ENCODE measurements around the gene AMMECR1.

The AMMECR1 gene

DNA sequence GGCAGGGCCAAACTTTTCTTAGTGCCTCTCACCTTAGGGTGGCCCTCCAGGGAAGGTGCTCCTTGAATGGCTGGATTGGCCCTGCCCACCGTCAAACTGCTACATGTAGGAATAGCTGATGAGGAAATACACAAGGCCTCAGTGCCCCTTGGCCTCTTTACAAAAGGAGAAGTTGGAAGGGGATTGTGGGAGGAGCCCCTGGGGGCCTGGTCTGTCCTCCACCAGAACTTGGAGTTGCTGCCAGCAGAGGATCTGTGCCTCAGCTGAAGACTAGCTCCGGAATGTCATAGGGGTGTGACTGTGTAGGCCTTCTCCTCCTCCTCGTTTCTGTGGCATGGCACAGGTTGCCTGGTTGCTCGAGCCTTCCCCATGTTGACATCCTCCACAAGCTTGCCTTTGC lies 142.7 kb downstream of the AMMECR1 start:
- TF ChIP-seq, protein P1, sequence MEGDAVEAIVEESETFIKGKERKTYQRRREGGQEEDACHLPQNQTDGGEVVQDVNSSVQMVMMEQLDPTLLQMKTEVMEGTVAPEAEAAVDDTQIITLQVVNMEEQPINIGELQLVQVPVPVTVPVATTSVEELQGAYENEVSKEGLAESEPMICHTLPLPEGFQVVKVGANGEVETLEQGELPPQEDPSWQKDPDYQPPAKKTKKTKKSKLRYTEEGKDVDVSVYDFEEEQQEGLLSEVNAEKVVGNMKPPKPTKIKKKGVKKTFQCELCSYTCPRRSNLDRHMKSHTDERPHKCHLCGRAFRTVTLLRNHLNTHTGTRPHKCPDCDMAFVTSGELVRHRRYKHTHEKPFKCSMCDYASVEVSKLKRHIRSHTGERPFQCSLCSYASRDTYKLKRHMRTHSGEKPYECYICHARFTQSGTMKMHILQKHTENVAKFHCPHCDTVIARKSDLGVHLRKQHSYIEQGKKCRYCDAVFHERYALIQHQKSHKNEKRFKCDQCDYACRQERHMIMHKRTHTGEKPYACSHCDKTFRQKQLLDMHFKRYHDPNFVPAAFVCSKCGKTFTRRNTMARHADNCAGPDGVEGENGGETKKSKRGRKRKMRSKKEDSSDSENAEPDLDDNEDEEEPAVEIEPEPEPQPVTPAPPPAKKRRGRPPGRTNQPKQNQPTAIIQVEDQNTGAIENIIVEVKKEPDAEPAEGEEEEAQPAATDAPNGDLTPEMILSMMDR (conservative IDR thresholded peaks at IDR 0.05; ENCODE audit: low read depth, low read length): no peak
- no peak overlapping the region for H3K4me3 ChIP-seq (ENCODE audit: low read length)
- no peak for DNase-seq (ENCODE audit: low read depth)

DNA sequence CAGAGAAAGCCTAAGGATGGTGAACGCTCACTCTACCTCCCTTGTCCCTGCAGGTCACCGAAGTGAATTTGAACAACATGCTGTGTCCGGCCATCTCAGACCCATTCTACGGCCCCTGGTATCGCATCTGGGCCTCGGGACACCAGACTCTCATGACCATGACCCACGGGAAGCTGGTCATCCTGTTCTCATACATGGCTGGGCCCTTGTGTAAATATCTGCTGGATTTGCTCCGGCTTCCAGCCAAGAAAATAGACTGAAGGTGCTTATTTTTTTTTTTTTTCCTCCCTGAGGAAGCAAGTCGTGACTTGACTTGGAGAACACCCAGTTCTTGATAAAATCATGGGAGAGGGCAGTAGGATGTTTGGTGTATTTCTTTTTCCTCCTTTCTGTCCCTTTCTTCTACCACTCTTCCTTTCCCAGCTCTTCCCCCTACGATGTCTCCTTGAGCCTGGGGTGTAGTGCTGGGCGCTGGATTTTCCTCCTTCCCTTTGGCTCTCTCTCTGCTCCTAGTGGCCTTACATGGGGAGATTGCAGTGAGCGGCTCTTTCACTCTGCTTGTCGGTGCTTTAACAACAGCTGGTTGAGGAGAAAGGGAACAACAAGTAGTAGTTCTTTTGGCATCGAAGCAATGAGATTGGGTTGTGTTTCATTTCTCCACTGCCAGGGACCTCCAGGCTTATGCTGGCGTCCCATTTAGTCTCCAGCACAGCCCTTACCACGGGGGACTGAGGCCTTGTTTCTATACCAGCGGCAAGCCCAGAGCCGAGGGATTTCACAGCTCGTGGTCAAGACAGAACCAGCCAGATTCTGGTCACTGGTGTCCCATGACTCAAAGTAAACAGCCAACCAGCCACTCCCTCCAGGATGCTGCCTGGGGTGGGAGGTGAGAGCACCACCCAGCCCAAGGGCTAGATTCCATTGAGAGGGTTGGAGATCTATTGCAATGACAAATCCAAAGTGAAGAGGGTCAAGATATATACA lies 144.4 kb downstream of the AMMECR1 start:
- H3K4me3 ChIP-seq (ENCODE audit: low read length): no peak overlapping the region
- TF ChIP-seq, protein P1 (conservative IDR thresholded peaks at IDR 0.05; ENCODE audit: low read depth, low read length): no peak
- no peak for DNase-seq (ENCODE audit: low read depth)

DNA sequence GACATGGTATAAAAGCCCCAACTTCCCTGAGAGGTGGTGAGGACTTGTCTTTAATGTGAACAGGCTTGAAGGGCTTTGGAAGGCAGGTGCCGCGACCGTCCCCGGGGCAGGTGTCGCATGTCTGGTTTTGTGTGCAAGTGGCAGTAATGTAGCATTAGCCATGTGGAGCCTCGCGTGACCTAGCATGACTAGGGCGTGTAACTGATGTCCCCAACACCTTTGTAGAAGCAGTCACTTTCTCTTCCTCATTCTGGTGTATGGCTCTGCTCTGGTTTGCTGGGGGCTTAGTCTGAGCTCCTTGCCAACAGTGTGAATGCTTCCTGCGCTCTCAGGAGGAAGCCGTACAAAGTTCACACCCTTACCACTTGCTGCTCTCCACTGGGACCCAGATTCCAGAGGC lies 145.7 kb downstream of the AMMECR1 start:
- TF ChIP-seq, protein P1 (conservative IDR thresholded peaks at IDR 0.05; ENCODE audit: low read depth, low read length): no peak
- DNase-seq (ENCODE audit: low read depth): no peak

DNA sequence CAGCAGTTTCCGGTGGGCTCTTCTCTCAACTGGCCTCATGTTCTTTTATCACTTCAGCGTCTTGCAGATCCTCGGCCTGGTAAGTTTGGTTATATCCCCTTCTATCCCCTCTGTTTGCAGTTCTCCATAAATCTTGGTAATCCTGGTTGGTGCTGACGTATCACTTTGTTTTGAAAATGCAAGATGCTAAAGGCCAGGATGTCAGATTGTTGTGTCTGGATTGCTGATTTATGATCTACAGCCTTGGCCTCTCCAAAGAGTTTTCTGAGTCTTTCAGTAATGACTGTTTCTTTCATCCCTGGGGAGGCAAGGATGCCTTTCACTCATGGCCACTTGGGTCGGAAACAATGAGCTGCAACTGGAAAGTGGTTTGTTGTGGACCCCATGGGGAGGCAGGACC lies 146.4 kb downstream of the AMMECR1 start:
- no peak overlapping the region for H3K4me3 ChIP-seq (ENCODE audit: low read length)
- TF ChIP-seq, protein P1 (conservative IDR thresholded peaks at IDR 0.05; ENCODE audit: low read depth, low read length): no peak
- DNase-seq (ENCODE audit: low read depth): no peak

More for the DNA sequence above, 145.7 kb downstream of the AMMECR1 start:
- no peak overlapping the region for H3K4me3 ChIP-seq (ENCODE audit: low read length)

DNA sequence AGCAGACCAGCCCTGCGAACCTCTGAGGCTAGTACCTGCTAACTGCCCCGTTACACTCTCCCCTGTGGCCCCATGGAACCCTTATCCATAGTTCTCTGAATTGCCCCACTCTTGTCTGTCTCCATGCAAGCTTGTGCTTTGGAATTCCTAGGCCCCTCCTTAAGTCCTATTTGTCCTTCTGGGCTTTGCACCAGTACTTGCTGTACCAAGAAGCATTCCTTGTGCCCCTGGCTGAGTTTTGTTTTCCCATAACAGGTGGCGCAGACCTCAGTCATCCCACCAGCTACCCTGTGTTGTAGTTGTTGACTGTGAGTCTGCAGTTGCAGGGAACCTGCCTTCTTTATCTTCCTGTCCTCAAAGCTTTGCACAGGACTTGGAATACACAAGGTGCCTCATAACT lies 147.9 kb downstream of the AMMECR1 start:
- TF ChIP-seq, protein P1 (conservative IDR thresholded peaks at IDR 0.05; ENCODE audit: low read depth, low read length): no peak
- no peak overlapping the region for H3K4me3 ChIP-seq (ENCODE audit: low read length)
- no peak for DNase-seq (ENCODE audit: low read depth)

DNA sequence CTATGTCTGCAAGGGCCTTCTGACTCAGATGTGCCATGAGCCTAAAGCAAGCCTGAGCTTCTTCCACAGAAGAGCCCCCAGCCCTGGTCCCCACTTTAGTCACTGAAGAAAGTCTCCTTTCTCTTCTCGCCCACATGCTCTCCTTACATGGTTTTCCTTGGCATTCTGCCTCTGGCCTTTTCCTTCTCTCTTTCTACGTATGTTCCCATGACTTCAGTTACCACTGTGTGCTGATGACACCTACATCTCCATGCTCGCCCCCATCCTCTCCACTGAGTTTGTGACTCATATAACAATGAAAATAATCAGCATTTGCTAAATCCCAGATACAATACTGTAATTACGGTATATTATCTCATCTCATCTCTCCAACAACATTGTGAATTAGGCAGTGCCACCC lies 149.3 kb downstream of the AMMECR1 start:
- H3K4me3 ChIP-seq (ENCODE audit: low read length): no peak overlapping the region
- DNase-seq (ENCODE audit: low read depth): no peak
- TF ChIP-seq, protein P1 (conservative IDR thresholded peaks at IDR 0.05; ENCODE audit: low read depth, low read length): no peak

DNA sequence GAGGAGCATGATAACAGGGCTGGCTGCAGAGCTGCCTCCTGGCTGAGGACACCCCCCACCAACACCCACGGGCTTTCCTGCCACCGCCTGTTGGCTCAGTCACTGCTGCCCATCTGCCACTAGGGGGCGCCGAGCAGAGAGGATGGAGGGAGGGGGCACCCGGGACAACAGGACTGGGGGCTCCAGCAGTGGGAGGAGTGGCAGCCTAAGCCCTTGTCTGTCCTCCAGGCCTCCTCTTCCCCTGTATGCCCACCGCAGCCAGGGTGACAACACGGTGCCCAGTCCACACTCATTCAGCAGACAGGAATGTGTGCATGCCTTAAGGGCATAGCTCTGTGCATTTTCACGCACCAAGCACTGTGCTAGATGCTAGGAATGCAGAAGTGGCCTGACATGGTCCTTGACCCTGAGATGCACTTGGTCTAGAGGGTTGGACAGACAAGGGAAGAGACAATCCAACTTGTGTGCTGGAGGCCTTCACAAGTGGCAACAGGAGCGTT lies 149.9 kb downstream of the AMMECR1 start:
- TF ChIP-seq, protein P1 (conservative IDR thresholded peaks at IDR 0.05; ENCODE audit: low read depth, low read length): peak; percentile 63
- H3K4me3 ChIP-seq (ENCODE audit: low read length): no peak overlapping the region
- no peak for DNase-seq (ENCODE audit: low read depth)

All from retinal pigment epithelial cell (primary cell).